Parathyroid adenoma (tissue), 2 donors: ENCODE data around the gene OR8G1.

Source experiments
- H2AFZ ChIP-seq: fragments of 300-600 bp; sonication (generic); one replicate; pipeline ENCODE4 v1.7.0; 2017; ENCODE audit warnings: antibody characterized with exemption, mild to moderate bottlenecking
- H3K27ac ChIP-seq: fragments of 300-600 bp; sonication (generic); one replicate; pipeline ENCODE4 v1.7.0; 2017
- H3K27me3 ChIP-seq: fragments of 300-600 bp; sonication (generic); one replicate; pipeline ENCODE4 v1.7.0; 2017; ENCODE audit warnings: low read length; ENCODE audit not compliant: control insufficient read depth, insufficient read depth
- H3K36me3 ChIP-seq: fragments of 300-600 bp; sonication (generic); one replicate; pipeline ENCODE4 v1.7.0; 2017; ENCODE audit warnings: low read length; ENCODE audit not compliant: control insufficient read depth, insufficient read depth
- H3K4me1 ChIP-seq: fragments of 300-600 bp; sonication (generic); one replicate; pipeline ENCODE4 v1.7.0; 2017; ENCODE audit warnings: control low read depth
- H3K4me2 ChIP-seq: fragments of 300-600 bp; sonication (generic); one replicate; pipeline ENCODE4 v1.7.0; 2017; ENCODE audit warnings: low read length
- H3K4me3 ChIP-seq: fragments of 300-600 bp; sonication (generic); one replicate; pipeline ENCODE4 v1.7.0; 2017; ENCODE audit warnings: low read depth, low read length
- H3K79me2 ChIP-seq: fragments of 300-600 bp; sonication (generic); one replicate; pipeline ENCODE4 v1.7.0; 2017; ENCODE audit warnings: control low read depth
- H3K9ac ChIP-seq: fragments of 300-600 bp; sonication (generic); one replicate; pipeline ENCODE4 v1.7.0; 2017; ENCODE audit warnings: mild to moderate bottlenecking
- H3K9me3 ChIP-seq: fragments of 300-600 bp; sonication (generic); one replicate; pipeline ENCODE4 v1.7.0; 2017; ENCODE audit warnings: low read length; ENCODE audit not compliant: control insufficient read depth
- CTCF ChIP-seq: fragments of 300-600 bp; sonication (generic); IDR thresholded peaks from one replicate; pipeline ENCODE4 v1.7.0; 2017; ENCODE audit warnings: antibody characterized with exemption, mild to moderate bottlenecking
- donor health status: primary hyperparathyroidism.

Gene OR8G1

GRCh38 chr11:124204008-124204407 is 36.9 kb upstream of the OR8G1 start:
- Histone ChIP-seq H3K4me1 (no peaks in the 10 kb centered on the region), H3K9me3 (no peaks in the 10 kb centered on the region), H2AFZ (no peak overlapping the region), H3K79me2 (no peaks in the 10 kb centered on the region), H3K27me3 (no peaks in the 10 kb centered on the region), H3K9ac (no peak overlapping the region), H3K27ac (no peak overlapping the region), H3K4me3 (no peak overlapping the region), H3K4me2 (no peak overlapping the region), H3K36me3 (no peaks in the 10 kb centered on the region)
- no peak for TF ChIP-seq CTCF

GRCh38 chr11:124207102-124207792 is 33.6 kb upstream of the OR8G1 start:
- Histone ChIP-seq H3K27me3 (no peaks in the 10 kb centered on the region), H3K36me3 (no peaks in the 10 kb centered on the region), H3K4me3 (no peak overlapping the region), H3K79me2 (no peaks in the 10 kb centered on the region), H3K4me1 (no peaks in the 10 kb centered on the region), H3K9me3 (no peaks in the 10 kb centered on the region), H3K27ac (no peak overlapping the region), H3K4me2 (no peak overlapping the region), H2AFZ (no peak overlapping the region), H3K9ac (no peak overlapping the region)
- no peak for TF ChIP-seq CTCF

- Histone ChIP-seq H3K4me1 (no peaks in the 10 kb centered on the region), H3K27ac (no peak overlapping the region), H3K9ac (no peak overlapping the region)
Observed at GRCh38 chr11:124209824-124210357, 31.0 kb upstream of the OR8G1 start.

GRCh38 chr11:124210421-124210820 is 30.5 kb upstream of the OR8G1 start:
- Histone ChIP-seq H3K4me2 (no peak overlapping the region), H3K4me3 (no peak overlapping the region)

More at GRCh38 chr11:124209824-124210357, 31.0 kb upstream of the OR8G1 start:
- H3K36me3 ChIP-seq, result no peaks in the 10 kb centered on the region
- H3K79me2 ChIP-seq, result no peaks in the 10 kb centered on the region
- H3K4me3 ChIP-seq, result no peak overlapping the region
- no peak overlapping the region for H3K4me2 ChIP-seq
- no peak overlapping the region for H2AFZ ChIP-seq
- no peaks in the 10 kb centered on the region for H3K9me3 ChIP-seq
- TF ChIP-seq CTCF, result no peak
- no peaks in the 10 kb centered on the region for H3K27me3 ChIP-seq

More at GRCh38 chr11:124210421-124210820, 30.5 kb upstream of the OR8G1 start:
- H3K4me1 ChIP-seq, result no peaks in the 10 kb centered on the region
- no peaks in the 10 kb centered on the region for H3K27me3 ChIP-seq
- no peak overlapping the region for H3K9ac ChIP-seq
- H3K9me3 ChIP-seq, result no peaks in the 10 kb centered on the region
- H2AFZ ChIP-seq, result no peak overlapping the region
- H3K36me3 ChIP-seq, result no peaks in the 10 kb centered on the region
- no peaks in the 10 kb centered on the region for H3K79me2 ChIP-seq
- H3K27ac ChIP-seq, result no peak overlapping the region
- no peak for TF ChIP-seq CTCF
